A673 (cell line): ENCODE data around the gene DIS3L2.

Source experiments
- EZH2 ChIP-seq: fragments of 200-600 bp; sonication (generic); IDR thresholded peaks from 2 replicates; pipeline ENCODE4 v1.6.1; 2017; ENCODE audit warnings: borderline replicate concordance, low read depth, mild to moderate bottlenecking, mixed read lengths, antibody characterized with exemption, low read length; ENCODE audit not compliant: poor library complexity, severe bottlenecking
- TF ChIP-seq, protein P1 (sequence below): fragments of 300-800, 200-600 bp; sonication (generic); conservative IDR thresholded peaks from 2 replicates; pipeline ENCODE4 v1.5.1; 2017; ENCODE audit warnings: low read depth, mild to moderate bottlenecking, antibody characterized with exemption, low read length, moderate library complexity, mixed read lengths

DNA sequence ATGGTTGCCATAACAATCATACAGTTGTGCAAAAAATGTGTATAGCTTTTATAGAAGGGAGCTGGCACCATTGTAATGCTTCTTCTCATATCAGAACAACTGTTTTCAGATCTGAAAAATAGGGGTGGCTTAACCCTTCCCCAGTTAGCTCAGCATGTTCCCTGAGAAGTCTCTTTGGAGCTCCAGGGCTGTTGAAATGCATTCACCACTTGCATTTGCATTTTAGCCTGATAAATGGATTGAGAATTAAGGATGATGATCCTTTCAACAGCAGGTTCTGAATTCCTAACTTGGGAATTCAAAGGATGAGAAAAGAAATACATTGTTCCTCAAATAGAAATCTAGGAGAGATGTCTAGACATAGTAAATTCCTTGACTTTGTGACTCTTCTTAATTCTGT lies 235.3 kb downstream of the DIS3L2 start:
- TF ChIP-seq, protein P1, sequence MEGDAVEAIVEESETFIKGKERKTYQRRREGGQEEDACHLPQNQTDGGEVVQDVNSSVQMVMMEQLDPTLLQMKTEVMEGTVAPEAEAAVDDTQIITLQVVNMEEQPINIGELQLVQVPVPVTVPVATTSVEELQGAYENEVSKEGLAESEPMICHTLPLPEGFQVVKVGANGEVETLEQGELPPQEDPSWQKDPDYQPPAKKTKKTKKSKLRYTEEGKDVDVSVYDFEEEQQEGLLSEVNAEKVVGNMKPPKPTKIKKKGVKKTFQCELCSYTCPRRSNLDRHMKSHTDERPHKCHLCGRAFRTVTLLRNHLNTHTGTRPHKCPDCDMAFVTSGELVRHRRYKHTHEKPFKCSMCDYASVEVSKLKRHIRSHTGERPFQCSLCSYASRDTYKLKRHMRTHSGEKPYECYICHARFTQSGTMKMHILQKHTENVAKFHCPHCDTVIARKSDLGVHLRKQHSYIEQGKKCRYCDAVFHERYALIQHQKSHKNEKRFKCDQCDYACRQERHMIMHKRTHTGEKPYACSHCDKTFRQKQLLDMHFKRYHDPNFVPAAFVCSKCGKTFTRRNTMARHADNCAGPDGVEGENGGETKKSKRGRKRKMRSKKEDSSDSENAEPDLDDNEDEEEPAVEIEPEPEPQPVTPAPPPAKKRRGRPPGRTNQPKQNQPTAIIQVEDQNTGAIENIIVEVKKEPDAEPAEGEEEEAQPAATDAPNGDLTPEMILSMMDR, result no peak
- TF ChIP-seq EZH2, result no peak
